GM23338 (cell line): ENCODE measurements around the gene SF1. TPM values are rescaled to one million over a fixed set of nuclear protein-coding genes. Genes with fewer than 3 reads are reported as not detected.
A peak's percentile ranks its signal among the peaks of the same experiment; 100 is the strongest.

Source experiments
- ATAC-seq: fragments of 200-7000 bp; cut with Tn5 transposase; 3 replicates; pipeline ENCODE4 v1.9.1; 2020
- DNase-seq: peaks from one replicate; pipeline ENCODE4 v3.0.0-alpha.2; 2015; ENCODE audit warnings: low spot score
- H2AFZ ChIP-seq: fragments of 200-600 bp; sonication (generic); 2 replicates; pipeline ENCODE4 v1.8.0; 2016; ENCODE audit warnings: antibody characterized with exemption, mild to moderate bottlenecking, moderate library complexity
- H3F3A ChIP-seq: fragments of 200-600 bp; sonication (generic); replicated peaks from 2 replicates; pipeline ENCODE4 v1.8.0; 2017; ENCODE audit warnings: antibody characterized with exemption, mixed run types, low read depth
- H3K27ac ChIP-seq: fragments of 200-600 bp; sonication (generic); 2 replicates; pipeline ENCODE4 v1.6.1; 2016; ENCODE audit warnings: low read depth
- H3K27me3 ChIP-seq: fragments of 200-600 bp; sonication (generic); 2 replicates; pipeline ENCODE4 v1.8.0; 2016; ENCODE audit warnings: mild to moderate bottlenecking, mixed run types, moderate library complexity; ENCODE audit not compliant: insufficient read depth
- H3K36me3 ChIP-seq: fragments of 200-600 bp; sonication (generic); 2 replicates; pipeline ENCODE4 v1.8.0; 2016; ENCODE audit warnings: mild to moderate bottlenecking; ENCODE audit not compliant: insufficient read depth
- H3K4me1 ChIP-seq: fragments of 200-600 bp; sonication (generic); 2 replicates; pipeline ENCODE4 v1.8.0; 2016; ENCODE audit warnings: mild to moderate bottlenecking, moderate library complexity; ENCODE audit not compliant: insufficient read depth
- H3K4me2 ChIP-seq: fragments of 200-600 bp; sonication (generic); 2 replicates; pipeline ENCODE4 v1.7.1; 2017; ENCODE audit warnings: mixed run types
- H3K4me3 ChIP-seq: fragments of 200-600 bp; sonication (generic); 2 replicates; pipeline ENCODE4 v1.6.1; 2016; ENCODE audit warnings: mixed run types
- H3K79me2 ChIP-seq: fragments of 200-600 bp; sonication (generic); replicated peaks from 2 replicates; pipeline ENCODE4 v1.8.0; 2017; ENCODE audit warnings: mild to moderate bottlenecking; ENCODE audit not compliant: insufficient read depth
- H3K9me2 ChIP-seq: fragments of 200-600 bp; sonication (generic); 2 replicates; pipeline ENCODE4 v1.8.0; 2017; ENCODE audit not compliant: insufficient read depth
- H4K20me1 ChIP-seq: fragments of 200-600 bp; sonication (generic); replicated peaks from 2 replicates; pipeline ENCODE4 v1.8.0; 2017; ENCODE audit warnings: mild to moderate bottlenecking; ENCODE audit not compliant: insufficient read depth
- H3K27ac Mint-ChIP-seq: 2 replicates; pipeline ENCODE4 v1.8.0; 2020; ENCODE audit warnings: inconsistent platforms, mild to moderate bottlenecking, moderate library complexity, mixed read lengths
- H3K27me3 Mint-ChIP-seq: 3 replicates; pipeline ENCODE4 v1.8.0; 2022; ENCODE audit warnings: low read depth, mild to moderate bottlenecking, moderate library complexity, mixed read lengths, inconsistent platforms; ENCODE audit not compliant: insufficient read depth, poor library complexity
- H3K36me3 Mint-ChIP-seq: 3 replicates; pipeline ENCODE4 v1.8.0; 2021; ENCODE audit warnings: low read depth, mild to moderate bottlenecking, inconsistent platforms, moderate library complexity, mixed read lengths
- H3K4me1 Mint-ChIP-seq: 3 replicates; pipeline ENCODE4 v1.8.0; 2020; ENCODE audit warnings: mild to moderate bottlenecking, inconsistent platforms, mixed read lengths
- H3K4me3 Mint-ChIP-seq: 3 replicates; pipeline ENCODE4 v1.8.0; 2021; ENCODE audit warnings: moderate library complexity, mild to moderate bottlenecking, inconsistent platforms, mixed read lengths
- H3K9me3 Mint-ChIP-seq: 3 replicates; pipeline ENCODE4 v1.8.0; 2020; ENCODE audit warnings: moderate library complexity, mild to moderate bottlenecking, inconsistent platforms, mixed read lengths
- STAT1 ChIP-seq: IDR thresholded peaks from one replicate; pipeline ENCODE4 v1.6.1; 2016; ENCODE audit warnings: antibody characterized with exemption; ENCODE audit not compliant: unreplicated experiment
- ZNF114 ChIP-seq: fragments of 250-450 bp; sonication (Bioruptor Pico); IDR thresholded peaks from 2 replicates; pipeline ENCODE4 v1.5.0; 2020; ENCODE audit warnings: mild to moderate bottlenecking, moderate library complexity
- ZNF462 ChIP-seq: fragments of 250-450 bp; sonication (Bioruptor Pico); IDR thresholded peaks from 2 replicates; pipeline ENCODE4 v1.5.0; 2020; ENCODE audit warnings: mild to moderate bottlenecking, moderate library complexity
- polyA plus RNA-seq: library from polyadenylated mRNA; unstranded; fragments of >200 nt; fragmentation: Nextera tagmentation; extraction: Ambion mirVana; gene quantifications from 2 replicates; pipeline ENCODE4 v1.2.1, GENCODE V29; 2016
- total RNA-seq: library from RNA; depleted of rRNA; stranded (reverse); fragments of >200 nt; shearing (Covaris generic); gene quantifications from 2 replicates; pipeline ENCODE4 v1.2.3, GENCODE V29; 2014

Gene SF1
- total and polyA plus RNA-seq, 2 experiments from 2014 or later, result 76.9 to 252 TPM

- TF ChIP-seq ZNF462 (CRISPR knock-in tag) (no peak), STAT1 (no peak)
Measured at GRCh38 chr11:64747961-64748665, 30.2 kb downstream of the SF1 start (continued).

GRCh38 chr11:64746486-64746885 lies 31.9 kb downstream of the SF1 start:
- H3K27me3 ChIP-seq, result peaks cover 27% of the 10 kb centered on the region
- no peak for DNase-seq
- H4K20me1 ChIP-seq, result no peaks in the 10 kb centered on the region
- H3K36me3 ChIP-seq, result no peaks in the 10 kb centered on the region
- H3K27me3 Mint-ChIP-seq, result peaks cover 20% of the 10 kb centered on the region
- peak overlapping the region; percentile 98 for H3K4me2 ChIP-seq
- peaks cover 6% of the 10 kb centered on the region; the same call in 1 of the 2 replicates for H3K4me1 ChIP-seq
- no peak overlapping the region for H2AFZ ChIP-seq
- H3K9me2 ChIP-seq, result no peaks in the 10 kb centered on the region
- H3F3A ChIP-seq, result peaks cover 15% of the 10 kb centered on the region
- no peaks in the 10 kb centered on the region for H3K79me2 ChIP-seq
- peaks cover 13% of the 10 kb centered on the region for H3K4me1 Mint-ChIP-seq
- H3K9me3 Mint-ChIP-seq, result no peaks in the 10 kb centered on the region; the same call in 2 of the 3 replicates
- peak overlapping the region; percentile 48; the same call in 2 of the 3 replicates for H3K4me3 Mint-ChIP-seq
- ATAC-seq, result no peak
- TF ChIP-seq ZNF114, result no peak
- H3K27ac Mint-ChIP-seq, result no peak overlapping the region
- no peak overlapping the region for H3K27ac ChIP-seq
- H3K36me3 Mint-ChIP-seq, result no peaks in the 10 kb centered on the region
- peak overlapping the region; percentile 81 for H3K4me3 ChIP-seq
